Kasumi-1 (cell line): ENCODE measurements around the gene BACH1.

ENCODE experiments used
- DNase-seq, 2 experiments: peaks; one replicate each; lab custom pipeline; 2025; lab: John Stamatoyannopoulos, UW

BACH1 gene

DNA sequence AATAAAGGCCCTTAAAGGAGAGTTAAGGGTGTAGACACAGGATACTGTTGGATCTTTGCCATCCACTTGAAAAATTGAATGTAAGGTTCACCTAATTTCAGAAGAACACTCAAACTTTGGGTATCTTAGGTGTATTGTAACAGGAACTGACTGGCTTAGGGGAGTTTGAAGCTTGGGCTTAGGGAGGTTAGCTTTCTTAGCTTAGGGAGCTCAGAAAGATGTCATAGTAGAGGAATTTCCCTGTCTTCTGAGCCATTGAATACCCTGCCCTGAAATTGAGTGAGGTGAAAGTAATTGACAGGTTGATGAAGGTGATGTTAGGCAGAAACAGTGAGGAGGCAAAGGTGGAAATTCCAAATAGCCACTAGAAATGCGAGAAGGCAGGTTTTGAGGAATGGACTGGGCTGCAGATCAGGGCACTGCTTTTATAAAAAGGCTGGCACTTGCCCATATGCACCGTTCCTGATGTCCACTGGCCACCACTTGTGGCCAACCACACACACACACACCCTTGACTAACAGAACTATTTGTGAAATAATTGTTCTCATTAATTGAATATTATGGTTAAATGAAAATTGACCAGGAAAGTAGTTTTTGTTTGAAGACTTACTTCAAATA lies 16.5 kb downstream of the BACH1 start:
- DNase-seq: no peak

DNA sequence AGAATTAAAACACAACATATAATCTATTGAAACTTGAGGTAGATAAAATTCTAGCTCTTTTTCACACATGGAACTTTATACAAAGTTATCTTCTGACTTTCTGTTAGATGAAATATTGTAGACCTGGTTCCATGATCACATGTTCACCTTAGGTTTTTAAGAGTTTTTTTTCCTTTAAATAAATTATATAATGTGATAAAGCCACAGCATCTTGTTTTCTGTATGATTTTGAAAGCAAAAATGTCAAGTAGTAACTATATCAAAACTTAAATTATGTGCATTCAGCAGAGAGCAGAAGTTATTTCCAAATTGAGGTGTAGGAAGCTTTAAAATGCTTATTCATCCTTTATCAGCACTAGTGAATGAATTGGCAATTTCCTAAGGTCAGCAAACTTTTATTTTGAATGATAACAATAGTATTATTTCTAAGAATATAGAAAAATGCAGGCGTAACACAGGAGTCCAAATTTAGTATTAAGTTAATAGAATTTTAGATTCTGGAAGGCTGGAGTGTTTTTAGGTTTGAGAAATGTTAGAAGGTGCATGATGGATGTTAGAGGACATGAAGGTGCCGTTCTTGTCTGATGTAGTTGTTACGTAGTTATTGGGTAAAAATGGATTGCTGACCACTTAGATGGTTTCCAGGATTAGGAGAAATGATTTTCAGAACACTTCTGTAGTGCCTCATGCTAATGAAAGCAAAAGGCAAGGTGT lies 17.5 kb downstream of the BACH1 start:
- DNase-seq: no peak

DNA sequence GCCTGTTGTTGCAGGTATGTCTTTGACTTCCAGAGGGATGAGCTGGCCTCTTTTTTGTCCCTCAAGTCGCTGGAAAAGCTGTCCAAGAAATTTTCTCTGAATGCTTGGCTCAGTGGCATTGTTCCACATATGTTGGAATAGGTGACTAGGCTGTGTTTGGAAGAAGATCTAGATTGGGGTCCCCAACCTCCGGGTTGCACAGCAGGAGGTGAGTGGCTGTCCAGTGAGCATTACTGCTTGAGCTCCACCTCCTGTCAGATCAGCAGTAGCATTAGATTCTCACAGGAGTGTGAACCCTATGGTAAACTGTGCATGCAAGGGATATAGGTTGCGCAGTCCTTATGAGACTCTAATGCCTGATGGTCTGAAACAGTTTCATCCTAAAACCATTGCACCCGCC lies 18.1 kb downstream of the BACH1 start:
- no peak for DNase-seq

GRCh38 chr21:29318354-29318753 lies 19.6 kb downstream of the BACH1 start:
- DNase-seq: no peak

DNA sequence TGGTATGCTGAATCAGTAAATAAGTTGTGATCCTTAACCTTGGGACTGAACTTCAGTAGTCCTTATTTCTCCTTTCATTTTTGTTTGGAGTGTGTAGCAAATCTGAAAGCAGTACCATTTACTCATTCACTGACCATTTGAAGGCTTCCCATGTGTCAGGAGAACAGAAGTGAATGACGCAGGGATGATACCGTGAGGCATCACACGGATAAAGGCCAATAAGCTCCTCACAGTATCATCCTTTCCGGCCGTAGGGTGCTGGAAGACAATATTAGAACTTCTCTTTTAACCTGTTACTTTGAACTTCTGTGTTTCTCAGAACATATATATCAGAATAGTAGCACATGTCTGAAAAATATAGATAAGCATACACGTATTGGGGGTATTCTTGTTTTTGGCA lies 21.3 kb downstream of the BACH1 start:
- no peak for DNase-seq

DNA sequence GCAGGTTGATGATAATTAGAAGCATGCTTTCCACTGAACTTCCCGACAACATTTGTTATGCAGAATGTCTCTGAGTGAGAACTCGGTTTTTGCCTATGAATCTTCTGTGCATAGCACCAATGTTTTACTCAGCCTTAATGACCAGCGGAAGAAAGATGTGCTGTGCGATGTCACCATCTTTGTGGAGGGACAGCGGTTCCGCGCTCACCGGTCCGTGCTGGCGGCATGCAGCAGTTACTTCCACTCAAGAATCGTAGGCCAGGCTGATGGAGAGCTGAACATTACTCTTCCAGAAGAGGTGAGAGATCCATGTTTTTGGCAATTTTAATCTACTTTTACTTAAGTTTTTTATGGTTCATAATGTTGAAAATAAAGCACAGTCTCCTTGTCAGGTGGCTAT lies 22.5 kb downstream of the BACH1 start:
- DNase-seq: no peak

GRCh38 chr21:29321932-29322928 lies 23.5 kb downstream of the BACH1 start:
- DNase-seq: no peak

- DNase-seq: no peak
Observed at GRCh38 chr21:29323189-29323588, 24.5 kb downstream of the BACH1 start.

DNA sequence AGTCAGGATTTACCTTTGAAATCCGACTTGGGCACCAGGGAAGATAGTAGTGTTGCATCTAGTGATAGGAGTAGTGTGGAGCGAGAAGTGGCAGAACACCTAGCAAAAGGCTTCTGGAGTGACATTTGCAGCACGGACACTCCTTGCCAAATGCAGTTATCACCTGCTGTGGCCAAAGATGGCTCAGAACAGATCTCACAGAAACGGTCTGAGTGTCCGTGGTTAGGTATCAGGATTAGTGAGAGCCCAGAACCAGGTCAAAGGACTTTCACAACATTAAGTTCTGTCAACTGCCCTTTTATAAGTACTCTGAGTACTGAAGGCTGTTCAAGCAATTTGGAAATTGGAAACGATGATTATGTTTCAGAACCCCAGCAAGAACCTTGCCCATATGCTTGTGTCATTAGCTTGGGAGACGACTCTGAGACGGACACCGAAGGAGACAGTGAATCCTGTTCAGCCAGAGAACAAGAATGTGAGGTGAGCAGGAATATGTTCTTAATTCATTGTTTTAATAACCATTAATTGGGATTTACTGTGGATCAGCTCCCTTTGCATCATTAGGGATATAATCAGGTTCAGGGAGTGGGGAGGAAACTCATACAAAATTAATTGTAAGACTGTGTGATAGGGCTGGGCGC lies 28.3 kb downstream of the BACH1 start:
- DNase-seq: no peak

- no peak for DNase-seq
Observed at GRCh38 chr21:29329406-29329805, 30.7 kb downstream of the BACH1 start.

DNA sequence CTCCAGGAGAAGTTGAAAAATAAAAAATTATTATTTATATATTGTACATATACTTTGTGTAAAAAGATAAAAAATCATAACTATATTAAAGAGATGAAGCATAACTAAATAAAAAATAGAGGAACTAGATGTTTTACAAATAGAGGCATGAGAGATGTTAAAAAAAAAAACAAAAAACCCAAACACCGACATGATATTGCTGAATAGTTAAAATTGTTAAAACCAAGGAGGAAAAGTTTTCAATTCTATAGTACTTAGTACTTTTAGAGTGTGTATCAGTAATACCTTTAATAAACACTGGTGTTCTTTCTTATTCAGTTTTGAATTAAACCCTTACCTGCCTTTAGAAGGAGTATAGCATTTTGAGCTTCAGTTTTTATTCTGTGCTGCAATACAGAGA lies 32.1 kb downstream of the BACH1 start:
- no peak for DNase-seq

GRCh38 chr21:29332461-29333362 lies 34.0 kb downstream of the BACH1 start:
- no peak for DNase-seq

GRCh38 chr21:29333406-29333805 lies 34.7 kb downstream of the BACH1 start:
- no peak for DNase-seq

DNA sequence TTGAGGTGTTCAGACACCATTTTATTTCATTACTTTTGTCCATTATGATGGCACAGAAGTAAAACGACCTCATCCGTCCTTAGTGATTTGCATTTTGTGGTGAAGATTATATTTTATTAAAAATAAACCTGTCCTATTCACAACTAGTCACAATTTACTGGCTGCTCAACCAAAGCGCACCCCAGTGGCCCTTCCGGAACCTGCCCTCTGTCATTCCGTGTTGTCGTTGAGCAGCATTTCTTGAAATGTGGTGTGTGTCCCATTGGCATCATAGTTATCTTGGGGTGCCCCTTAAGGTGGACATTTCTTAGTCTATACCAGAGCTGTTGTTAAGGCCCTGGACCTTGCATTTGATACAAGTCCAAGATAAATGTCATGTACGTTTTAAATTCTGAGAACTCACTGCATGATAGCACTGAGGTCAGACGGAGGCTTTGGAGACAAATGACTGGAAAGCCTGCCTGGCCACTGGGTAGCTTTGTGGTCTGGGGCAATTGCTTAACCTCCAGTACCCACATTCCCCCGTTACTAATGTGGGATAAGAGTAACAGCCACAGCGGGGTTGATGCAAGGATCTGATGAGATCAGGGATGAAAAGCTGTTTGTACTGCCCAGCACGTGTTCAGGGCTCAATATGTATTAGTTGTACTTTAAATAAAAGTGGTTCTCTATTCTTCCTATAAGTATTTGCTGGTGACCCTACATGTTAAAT lies 36.2 kb downstream of the BACH1 start:
- DNase-seq: no peak

DNA sequence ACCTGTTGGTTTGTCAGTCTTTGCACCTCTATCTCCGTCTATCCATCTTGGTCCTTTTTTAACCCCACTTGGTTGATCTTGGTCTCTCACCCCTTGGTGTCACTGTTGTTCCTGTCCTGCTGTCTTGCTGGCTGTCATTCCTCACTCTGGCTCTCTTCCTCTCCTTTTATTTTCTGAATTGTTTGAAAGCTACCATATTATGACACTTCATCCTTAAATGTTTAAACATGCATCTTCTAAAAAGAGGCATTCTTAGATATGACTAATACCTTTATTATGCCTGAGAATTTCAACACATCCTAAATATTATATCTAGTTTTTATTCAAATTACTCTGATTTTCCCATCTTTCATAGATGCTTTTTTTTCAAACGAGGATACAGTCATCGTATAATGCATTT lies 37.0 kb downstream of the BACH1 start:
- DNase-seq: no peak

- no peak for DNase-seq
Observed at GRCh38 chr21:29338256-29338655, 39.5 kb downstream of the BACH1 start.

DNA sequence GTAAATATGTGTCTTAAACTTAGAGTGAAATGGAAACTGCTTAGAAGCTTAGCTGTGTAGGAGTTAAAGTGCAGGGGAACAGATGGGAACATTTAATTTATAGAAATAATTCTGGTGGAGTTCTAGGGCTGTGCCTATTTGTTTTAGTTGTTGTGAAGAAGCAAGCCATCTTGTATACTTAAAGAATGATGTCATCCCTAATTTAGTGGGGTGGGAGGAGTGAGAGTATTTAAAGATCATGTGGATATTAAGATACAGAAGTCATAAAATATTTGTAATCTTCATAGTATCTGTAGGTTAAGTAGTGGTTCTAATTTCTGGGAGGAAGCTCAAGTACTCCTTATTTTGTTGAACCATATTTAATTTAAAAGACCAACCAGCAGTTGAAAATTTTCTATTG lies 41.5 kb downstream of the BACH1 start:
- no peak for DNase-seq

DNA sequence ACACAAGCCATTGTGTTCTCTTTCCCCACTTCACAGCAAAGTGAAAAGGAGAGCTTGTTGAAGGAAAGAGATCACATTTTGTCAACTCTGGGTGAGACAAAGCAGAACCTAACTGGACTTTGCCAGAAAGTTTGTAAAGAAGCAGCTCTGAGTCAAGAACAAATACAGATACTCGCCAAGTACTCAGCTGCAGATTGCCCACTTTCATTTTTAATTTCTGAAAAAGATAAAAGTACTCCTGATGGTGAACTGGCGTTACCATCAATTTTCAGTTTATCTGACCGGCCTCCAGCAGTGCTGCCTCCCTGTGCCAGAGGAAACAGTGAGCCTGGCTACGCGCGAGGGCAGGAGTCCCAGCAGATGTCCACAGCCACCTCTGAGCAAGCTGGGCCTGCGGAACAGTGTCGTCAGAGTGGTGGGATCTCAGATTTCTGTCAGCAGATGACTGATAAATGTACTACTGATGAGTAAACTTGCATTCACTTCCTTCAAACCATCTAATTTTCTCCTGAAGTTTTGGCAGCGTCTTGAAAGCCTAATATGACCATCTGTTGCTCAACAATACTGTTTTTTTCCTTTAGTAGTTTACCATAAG lies 43.7 kb downstream of the BACH1 start:
- DNase-seq: no peak

DNA sequence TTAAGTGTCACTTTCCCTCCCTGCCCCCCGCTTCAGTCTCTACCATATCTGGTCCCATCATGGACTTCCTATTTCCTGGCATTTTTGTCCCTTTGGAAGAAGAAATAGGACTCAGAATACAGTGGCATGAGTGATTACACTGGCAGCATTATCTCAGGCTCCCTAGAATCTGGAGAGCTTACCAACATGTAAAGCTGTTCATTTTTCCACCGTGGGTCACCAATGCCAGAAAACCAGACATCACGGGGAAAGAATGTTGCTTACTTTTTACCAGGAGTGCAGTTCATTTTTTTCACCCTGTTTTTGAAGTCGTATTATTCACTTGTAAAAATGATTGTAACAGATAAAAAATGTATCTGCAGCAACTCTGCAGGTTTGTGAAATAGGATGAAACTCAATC lies 44.8 kb downstream of the BACH1 start:
- no peak for DNase-seq

DNA sequence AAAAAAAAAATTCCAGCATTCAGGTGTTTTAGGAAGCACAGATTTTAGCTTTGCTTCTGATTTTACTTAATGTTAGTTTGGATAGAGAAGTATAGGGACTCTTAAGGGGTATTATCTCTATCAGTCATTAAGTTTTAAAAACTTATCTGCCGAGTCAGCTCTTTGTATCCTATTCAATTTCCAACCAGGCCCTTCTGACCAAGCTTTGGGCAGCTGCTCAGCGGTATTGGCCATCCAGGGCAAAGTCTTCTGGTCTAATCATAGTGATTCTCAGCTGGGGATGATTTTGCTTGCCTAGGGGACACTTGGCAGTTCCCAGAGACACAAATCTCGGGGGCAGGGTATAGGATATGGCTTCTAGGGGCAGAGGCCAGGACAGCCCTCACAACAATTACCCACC lies 47.6 kb downstream of the BACH1 start:
- DNase-seq: no peak
